Keratinocyte (primary cell): Measurements from ENCODE around the gene COL3A1. TPM values are rescaled to one million over a fixed set of nuclear protein-coding genes. Genes with fewer than 3 reads are reported as not detected.
A peak's percentile ranks its signal among the peaks of the same experiment; 100 is the strongest.

Experiments
- DNase-seq: peaks from one replicate; pipeline ENCODE4 v3.0.0-alpha.2; 2011; ENCODE audit warnings: low read depth, missing footprints, low spot score
- FAIRE-seq: peaks from 2 replicates; lab custom pipeline; 2011; peaks lifted over from hg19 to GRCh38; lab: Jason Lieb, UNC
- H2AFZ ChIP-seq: 2 replicates; pipeline ENCODE4 v1.6.0; 2012; ENCODE audit warnings: low read length, control low read depth, inconsistent platforms; ENCODE audit not compliant: control insufficient read depth
- H3K27ac ChIP-seq: 2 replicates; pipeline ENCODE4 v1.5.1; 2011; ENCODE audit warnings: low read length; ENCODE audit not compliant: control insufficient read depth, insufficient read depth
- H3K27me3 ChIP-seq: 3 replicates; pipeline ENCODE4 v1.6.0; 2011; ENCODE audit warnings: low read length; ENCODE audit not compliant: control insufficient read depth, insufficient read depth; ENCODE audit errors: extremely low read depth
- H3K36me3 ChIP-seq, 2 experiments: 2 replicates in 1 of 2; 3 replicates in 1 of 2; pipeline ENCODE4 v1.5.1; 2011; ENCODE audit warnings: low read length in 2 of 2, mild to moderate bottlenecking in 1 of 2; ENCODE audit not compliant: control insufficient read depth in 2 of 2, insufficient read depth in 2 of 2; ENCODE audit errors: extremely low read depth in 1 of 2
- H3K4me1 ChIP-seq: 3 replicates; pipeline ENCODE4 v1.5.1; 2011; ENCODE audit warnings: low read length; ENCODE audit not compliant: control insufficient read depth, insufficient read depth; ENCODE audit errors: extremely low read depth
- H3K4me2 ChIP-seq: 3 replicates; pipeline ENCODE4 v1.6.0; 2011; ENCODE audit warnings: low read depth, low read length; ENCODE audit not compliant: control insufficient read depth, insufficient read depth; ENCODE audit errors: extremely low read depth
- H3K4me3 ChIP-seq, 3 experiments: fragments of 200-600 bp in 1 of 3; sonication (generic) in 1 of 3; 2 replicates in 2 of 3; 3 replicates in 1 of 3; pipeline ENCODE4 v1.5.1; 2011 to 2016; ENCODE audit warnings: low read length in 3 of 3, mild to moderate bottlenecking in 3 of 3, control low read depth in 2 of 3, inconsistent platforms in 1 of 3, low read depth in 1 of 3, mixed read lengths in 1 of 3, mixed run types in 1 of 3, moderate library complexity in 1 of 3; ENCODE audit not compliant: control insufficient read depth in 2 of 3, insufficient read depth in 2 of 3; ENCODE audit errors: extremely low read depth in 1 of 3
- H3K79me2 ChIP-seq: 2 replicates; pipeline ENCODE4 v1.6.0; 2012; ENCODE audit warnings: low read length; ENCODE audit not compliant: control insufficient read depth, insufficient read depth
- H3K9ac ChIP-seq: 3 replicates; pipeline ENCODE4 v1.6.0; 2011; ENCODE audit warnings: low read length; ENCODE audit not compliant: control insufficient read depth, insufficient read depth; ENCODE audit errors: extremely low read depth
- H3K9me1 ChIP-seq: 3 replicates; pipeline ENCODE4 v1.6.0; 2011; ENCODE audit warnings: low read length; ENCODE audit not compliant: control insufficient read depth, insufficient read depth; ENCODE audit errors: extremely low read depth
- H3K9me3 ChIP-seq: 2 replicates; pipeline ENCODE4 v1.5.1; 2012; ENCODE audit warnings: low read depth, low read length; ENCODE audit not compliant: control insufficient read depth
- H4K20me1 ChIP-seq: 3 replicates; pipeline ENCODE4 v1.6.0; 2011; ENCODE audit warnings: low read length; ENCODE audit not compliant: control insufficient read depth, insufficient read depth; ENCODE audit errors: extremely low read depth
- EZH2 ChIP-seq: IDR thresholded peaks from one replicate; pipeline ENCODE4 v1.6.1; 2012; ENCODE audit warnings: inconsistent platforms, mild to moderate bottlenecking, low read length, moderate library complexity
- dilution Hi-C: fragments of 300-500 bp; cut with MboI; formaldehyde crosslinking; loops from one replicate; pipeline ENCODE4 v1.7.0; 2020; ENCODE audit warnings: low sequenced_read_pairs; ENCODE audit not compliant: extremely low pct_ligation_motif_present
- polyA plus RNA-seq, 5 experiments: library from polyadenylated mRNA; depleted of rRNA in 3 of 5; stranded (reverse) in 3 of 5; stranded (forward) in 1 of 5; unstranded in 1 of 5; fragments of >200 nt; gene quantifications; 1 replicate in 1 of 5; 2 replicates in 3 of 5; 3 replicates in 1 of 5; pipeline versions ENCODE4 v1.2.1 to v1.2.3, GENCODE V29; 2011 to 2012; ENCODE audit warnings: missing spikeins in 2 of 5, low read depth in 1 of 5, low replicate concordance in 1 of 5
- TF ChIP-seq, protein P1 (sequence below), 3 experiments: IDR thresholded peaks in 1 of 3; conservative IDR thresholded peaks in 1 of 3; optimal IDR thresholded peaks in 1 of 3; 2 replicates in 2 of 3; 3 replicates in 1 of 3; pipeline versions ENCODE3 to v1.5.1; 2011; ENCODE audit warnings: low read length in 3 of 3, mild to moderate bottlenecking in 3 of 3, moderate library complexity in 2 of 3, control low read depth in 1 of 3, inconsistent platforms in 1 of 3; ENCODE audit not compliant: insufficient read depth in 2 of 3; ENCODE audit errors: extremely low read depth in 1 of 3

Gene COL3A1
- polyA plus RNA-seq, 1 donor (not counting 4 experiments of a cell fraction or from before 2014, with no cell fraction given): 0.01 TPM

GRCh38 chr2:189024901-189025618, 50.9 kb downstream of the COL3A1 start:
- Histone ChIP-seq H3K9me3 (no peaks in the 10 kb centered on the region), H3K36me3 (no peaks in the 10 kb centered on the region), H3K4me2 (no peak overlapping the region), H3K27me3 (no peaks in the 10 kb centered on the region), H2AFZ (no peak overlapping the region), H3K4me1 (no peaks in the 10 kb centered on the region), H4K20me1 (no peaks in the 10 kb centered on the region), H3K4me3 (no peak overlapping the region), H3K9ac (no peak overlapping the region), H3K27ac (no peak overlapping the region), H3K9me1 (no peaks in the 10 kb centered on the region), H3K79me2 (no peaks in the 10 kb centered on the region)
- dilution Hi-C loops: no loop called here
- no peak for FAIRE-seq
- DNase-seq: no peak
- TF ChIP-seq EZH2: no peak
- TF ChIP-seq, protein P1, sequence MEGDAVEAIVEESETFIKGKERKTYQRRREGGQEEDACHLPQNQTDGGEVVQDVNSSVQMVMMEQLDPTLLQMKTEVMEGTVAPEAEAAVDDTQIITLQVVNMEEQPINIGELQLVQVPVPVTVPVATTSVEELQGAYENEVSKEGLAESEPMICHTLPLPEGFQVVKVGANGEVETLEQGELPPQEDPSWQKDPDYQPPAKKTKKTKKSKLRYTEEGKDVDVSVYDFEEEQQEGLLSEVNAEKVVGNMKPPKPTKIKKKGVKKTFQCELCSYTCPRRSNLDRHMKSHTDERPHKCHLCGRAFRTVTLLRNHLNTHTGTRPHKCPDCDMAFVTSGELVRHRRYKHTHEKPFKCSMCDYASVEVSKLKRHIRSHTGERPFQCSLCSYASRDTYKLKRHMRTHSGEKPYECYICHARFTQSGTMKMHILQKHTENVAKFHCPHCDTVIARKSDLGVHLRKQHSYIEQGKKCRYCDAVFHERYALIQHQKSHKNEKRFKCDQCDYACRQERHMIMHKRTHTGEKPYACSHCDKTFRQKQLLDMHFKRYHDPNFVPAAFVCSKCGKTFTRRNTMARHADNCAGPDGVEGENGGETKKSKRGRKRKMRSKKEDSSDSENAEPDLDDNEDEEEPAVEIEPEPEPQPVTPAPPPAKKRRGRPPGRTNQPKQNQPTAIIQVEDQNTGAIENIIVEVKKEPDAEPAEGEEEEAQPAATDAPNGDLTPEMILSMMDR (optimal IDR thresholded peaks at IDR 0.05 in 1 of 3, IDR thresholded peaks at IDR 0.05 in 1 of 3, conservative IDR thresholded peaks at IDR 0.05 in 1 of 3; ENCODE audit: extremely low read depth in 1 of 3, insufficient read depth in 2 of 3, low read length in 3 of 3): peak; percentile 39 to 42 (median 41)

DNA sequence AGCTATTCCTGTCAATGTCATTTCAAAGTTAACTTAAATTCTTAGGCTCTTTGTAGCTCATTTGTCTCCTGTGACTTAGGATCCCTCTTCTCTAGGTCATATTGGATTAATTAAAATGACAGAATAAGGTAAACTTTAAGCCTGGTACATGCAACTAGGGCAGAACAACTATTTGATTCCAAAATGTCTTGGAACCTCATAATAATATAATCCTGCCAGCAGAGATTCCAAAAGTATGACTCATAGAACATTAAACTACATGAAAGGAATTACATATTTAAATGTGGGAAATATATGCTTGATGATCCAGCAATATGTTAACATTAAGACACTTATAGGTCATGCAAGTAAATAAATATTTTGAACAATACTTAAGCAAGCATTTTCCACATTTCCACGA, 63.3 kb downstream of the COL3A1 start:
- dilution Hi-C loops: no loop called here
- Histone ChIP-seq H3K36me3 (peaks cover 0 to 2% of the 10 kb centered on the region in 2 experiments), H3K4me3 (no peak overlapping the region), H3K4me1 (no peaks in the 10 kb centered on the region), H3K79me2 (no peaks in the 10 kb centered on the region), H3K4me2 (no peak overlapping the region), H3K9me1 (no peaks in the 10 kb centered on the region), H3K27ac (no peak overlapping the region), H2AFZ (no peak overlapping the region), H3K9ac (no peak overlapping the region), H4K20me1 (no peaks in the 10 kb centered on the region), H3K27me3 (no peaks in the 10 kb centered on the region), H3K9me3 (no peaks in the 10 kb centered on the region)
- FAIRE-seq (no peak), DNase-seq (no peak)
- TF ChIP-seq EZH2: no peak
- TF ChIP-seq, protein P1 (optimal IDR thresholded peaks at IDR 0.05 in 1 of 3, IDR thresholded peaks at IDR 0.05 in 1 of 3, conservative IDR thresholded peaks at IDR 0.05 in 1 of 3; ENCODE audit: extremely low read depth in 1 of 3, insufficient read depth in 2 of 3, low read length in 3 of 3): no peak
